HEK293 (cell line): ENCODE data around the gene SPTSSB.

Experiments
- CTCF ChIA-PET: fragments of 350-600 bp; formaldehyde crosslinking; extraction: SDS; loops from one replicate; lab custom pipeline; 2021; ENCODE audit warnings: antibody characterized with exemption; lab: Yijun Ruan, JAX
- POLR2A ChIA-PET: fragments of 300-600 bp; formaldehyde crosslinking; extraction: SDS; loops from one replicate; lab custom pipeline; 2020; ENCODE audit warnings: antibody characterized with exemption, inconsistent platforms; lab: Yijun Ruan, JAX
- H3K27ac ChIP-seq: fragments of 200-500 bp; sonication (Bioruptor generic); 2 replicates; pipeline ENCODE4 v1.5.1; 2014; ENCODE audit warnings: low read depth, low read length, control low read depth, inconsistent platforms; ENCODE audit errors: extremely low read depth
- H3K36me3 ChIP-seq, 2 experiments: fragments of 200-500 bp in 1 of 2; sonication (Bioruptor generic) in 1 of 2; 1 replicate in 1 of 2; 2 replicates in 1 of 2; pipeline ENCODE4 v1.5.1; 2014 to 2017; ENCODE audit warnings: inconsistent platforms in 2 of 2, low read length in 2 of 2; ENCODE audit not compliant: control insufficient read depth in 2 of 2, insufficient read depth in 1 of 2
- H3K4me1 ChIP-seq: fragments of 200-500 bp; sonication (Bioruptor generic); 2 replicates; pipeline ENCODE4 v1.5.1; 2014; ENCODE audit warnings: mild to moderate bottlenecking, low read length, inconsistent platforms; ENCODE audit not compliant: control insufficient read depth, insufficient read depth
- H3K4me3 ChIP-seq: 2 replicates; pipeline ENCODE4 v1.5.1; 2011; ENCODE audit warnings: low read depth, mild to moderate bottlenecking, control low read depth, low read length, moderate library complexity
- H3K9me3 ChIP-seq: fragments of 200-500 bp; sonication (Bioruptor generic); 2 replicates; pipeline ENCODE4 v1.5.1; 2014; ENCODE audit warnings: low read depth, low read length, inconsistent platforms; ENCODE audit not compliant: control insufficient read depth, insufficient read depth
- BCL11B ChIP-seq: fragments of 450-650 bp; formaldehyde crosslinking; IDR thresholded peaks from 2 replicates; pipeline ENCODE4 v1.5.1; 2016; ENCODE audit warnings: low read depth, missing biosample characterization, missing genetic modification characterization
- GLIS2 ChIP-seq: fragments of 450-650 bp; formaldehyde crosslinking; IDR thresholded peaks from 2 replicates; pipeline ENCODE4 v1.5.1; 2016; ENCODE audit warnings: missing biosample characterization, missing genetic modification characterization
- KLF9 ChIP-seq: fragments of 450-650 bp; formaldehyde crosslinking; IDR thresholded peaks from 2 replicates; pipeline ENCODE4 v1.5.1; 2016; ENCODE audit warnings: missing biosample characterization, missing genetic modification characterization, low read depth
- SCRT1 ChIP-seq: fragments of 450-650 bp; formaldehyde crosslinking; IDR thresholded peaks from 2 replicates; pipeline ENCODE4 v1.5.1; 2016; ENCODE audit warnings: missing biosample characterization, missing genetic modification characterization, borderline replicate concordance
- YY1 ChIP-seq: fragments of 450-650 bp; formaldehyde crosslinking; IDR thresholded peaks from 2 replicates; pipeline ENCODE4 v1.5.1; 2018; ENCODE audit warnings: missing biosample characterization, missing genetic modification characterization
- ZBTB20 ChIP-seq: fragments of 450-650 bp; formaldehyde crosslinking; IDR thresholded peaks from 2 replicates; pipeline ENCODE4 v1.5.1; 2016; ENCODE audit warnings: missing biosample characterization, missing genetic modification characterization
- ZNF16 ChIP-seq: fragments of 450-650 bp; formaldehyde crosslinking; IDR thresholded peaks from 2 replicates; pipeline ENCODE4 v1.5.1; 2016; ENCODE audit warnings: low read depth, missing biosample characterization, missing genetic modification characterization
- ZNF19 ChIP-seq: fragments of 450-650 bp; formaldehyde crosslinking; IDR thresholded peaks from 2 replicates; pipeline ENCODE4; 2016; ENCODE audit warnings: missing biosample characterization, missing genetic modification characterization, low read depth
- ZNF221 ChIP-seq: fragments of 450-650 bp; formaldehyde crosslinking; IDR thresholded peaks from 2 replicates; pipeline ENCODE4 v1.5.1; 2017; ENCODE audit warnings: missing biosample characterization, missing genetic modification characterization, borderline replicate concordance
- ZNF302 ChIP-seq: fragments of 450-650 bp; formaldehyde crosslinking; IDR thresholded peaks from 2 replicates; pipeline ENCODE4 v1.5.1; 2016; ENCODE audit warnings: missing biosample characterization, missing genetic modification characterization, low read depth
- ZNF391 ChIP-seq: fragments of 450-650 bp; formaldehyde crosslinking; IDR thresholded peaks from 2 replicates; pipeline ENCODE4 v1.5.1; 2016; ENCODE audit warnings: low read depth, missing biosample characterization, missing genetic modification characterization, borderline replicate concordance
- ZNF560 ChIP-seq: fragments of 450-650 bp; formaldehyde crosslinking; IDR thresholded peaks from 2 replicates; pipeline ENCODE4 v1.5.1; 2017; ENCODE audit warnings: missing biosample characterization, missing genetic modification characterization, borderline replicate concordance
- ZNF571 ChIP-seq: fragments of 450-650 bp; formaldehyde crosslinking; IDR thresholded peaks from 2 replicates; pipeline ENCODE4 v1.5.0; 2017; ENCODE audit warnings: missing biosample characterization, missing genetic modification characterization
- ZNF585B ChIP-seq: fragments of 450-650 bp; formaldehyde crosslinking; IDR thresholded peaks from 2 replicates; pipeline ENCODE4 v1.5.1; 2016; ENCODE audit warnings: missing biosample characterization, missing genetic modification characterization
- ZNF596 ChIP-seq: fragments of 450-650 bp; IDR thresholded peaks from 2 replicates; pipeline ENCODE4 v1.5.0; 2018; ENCODE audit warnings: missing biosample characterization, mild to moderate bottlenecking, missing genetic modification characterization, moderate library complexity
- ZNF600 ChIP-seq: fragments of 450-650 bp; formaldehyde crosslinking; IDR thresholded peaks from 2 replicates; pipeline ENCODE4 v1.5.1; 2016; ENCODE audit warnings: missing biosample characterization, missing genetic modification characterization
- ZNF624 ChIP-seq: fragments of 450-650 bp; formaldehyde crosslinking; IDR thresholded peaks from 2 replicates; pipeline ENCODE4 v1.5.1; 2017; ENCODE audit warnings: missing biosample characterization, missing genetic modification characterization
- ZNF654 ChIP-seq: fragments of 450-650 bp; formaldehyde crosslinking; IDR thresholded peaks from 2 replicates; pipeline ENCODE4 v1.5.1; 2016; ENCODE audit warnings: low read depth, missing biosample characterization, missing genetic modification characterization
- ZNF670 ChIP-seq: fragments of 450-650 bp; formaldehyde crosslinking; IDR thresholded peaks from 2 replicates; pipeline ENCODE4 v1.5.1; 2016; ENCODE audit warnings: missing biosample characterization, missing genetic modification characterization, low read depth
- ZNF837 ChIP-seq: fragments of 450-650 bp; formaldehyde crosslinking; IDR thresholded peaks from 2 replicates; pipeline ENCODE4 v1.5.1; 2016; ENCODE audit warnings: missing biosample characterization, missing genetic modification characterization
- ZSCAN30 ChIP-seq: fragments of 450-650 bp; IDR thresholded peaks from 2 replicates; pipeline ENCODE4 v1.5.1; 2018; ENCODE audit warnings: missing biosample characterization, mild to moderate bottlenecking, missing genetic modification characterization, moderate library complexity
- ZXDB ChIP-seq: fragments of 450-650 bp; formaldehyde crosslinking; IDR thresholded peaks from 2 replicates; pipeline ENCODE4 v1.5.1; 2016; ENCODE audit warnings: missing biosample characterization, missing genetic modification characterization
- TF ChIP-seq, protein P1 (sequence below): fragments of 450-650 bp; formaldehyde crosslinking; IDR thresholded peaks from 2 replicates; pipeline ENCODE4 v1.5.1; 2016; ENCODE audit warnings: missing biosample characterization, missing genetic modification characterization

SPTSSB gene

DNA sequence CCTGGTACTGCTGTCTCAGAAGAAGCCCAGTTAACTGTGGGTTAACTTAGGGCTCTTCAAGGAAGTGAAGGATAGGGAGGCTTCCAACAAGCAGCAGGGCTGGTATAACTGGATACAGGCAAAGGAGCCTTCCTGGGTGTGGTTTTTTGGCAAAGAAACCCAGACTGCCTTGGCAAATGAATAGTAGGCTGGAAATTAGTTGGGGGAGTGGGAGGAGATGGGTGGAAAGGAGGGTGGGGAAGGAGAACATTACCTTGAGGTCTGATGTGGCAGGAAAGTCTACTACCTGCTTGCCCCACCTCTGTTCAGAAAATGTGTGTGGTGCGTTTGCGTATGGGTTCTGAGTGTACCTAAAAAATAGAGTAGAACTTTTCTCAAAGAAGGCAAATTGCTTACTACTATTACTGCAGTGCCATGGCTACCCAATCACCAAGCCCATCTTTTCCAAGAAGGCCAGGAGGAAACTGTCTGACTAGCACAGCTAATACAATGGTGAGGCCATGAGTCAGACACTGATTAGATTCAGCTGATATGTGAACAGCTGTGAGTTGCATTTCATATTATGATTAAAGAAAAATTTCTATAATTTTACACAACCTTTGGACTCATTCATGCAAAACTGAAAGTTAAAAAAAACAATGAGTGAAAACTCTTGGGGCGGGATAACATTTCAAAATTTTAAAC, 55.2 kb downstream of the SPTSSB start:
- ChIA-PET POLR2A (no interaction called here), CTCF (interaction anchor here (0.7 kb wide), 1 partner anchor 69 kb away, joined by 3 read pairs; no protein-coding TSS in a partner anchor)
- Histone ChIP-seq H3K27ac (no peak overlapping the region), H3K4me3 (no peak overlapping the region), H3K36me3 (no peaks in the 10 kb centered on the region), H3K9me3 (no peaks in the 10 kb centered on the region), H3K4me1 (no peaks in the 10 kb centered on the region)
- no peak for TF ChIP-seq ZNF16 (tag by site-specific recombination)
- no peak for TF ChIP-seq ZXDB
- TF ChIP-seq ZNF302 (tag by site-specific recombination) = no peak
- TF ChIP-seq YY1 = no peak
- TF ChIP-seq ZNF19 (tag by site-specific recombination) = no peak
- TF ChIP-seq BCL11B (tag by site-specific recombination) = no peak
- no peak for TF ChIP-seq SCRT1
- no peak for TF ChIP-seq ZNF596 (tag by site-specific recombination)
- TF ChIP-seq ZNF670 (tag by site-specific recombination) = no peak
- TF ChIP-seq ZNF837 (tag by site-specific recombination) = no peak
- TF ChIP-seq, protein P1, sequence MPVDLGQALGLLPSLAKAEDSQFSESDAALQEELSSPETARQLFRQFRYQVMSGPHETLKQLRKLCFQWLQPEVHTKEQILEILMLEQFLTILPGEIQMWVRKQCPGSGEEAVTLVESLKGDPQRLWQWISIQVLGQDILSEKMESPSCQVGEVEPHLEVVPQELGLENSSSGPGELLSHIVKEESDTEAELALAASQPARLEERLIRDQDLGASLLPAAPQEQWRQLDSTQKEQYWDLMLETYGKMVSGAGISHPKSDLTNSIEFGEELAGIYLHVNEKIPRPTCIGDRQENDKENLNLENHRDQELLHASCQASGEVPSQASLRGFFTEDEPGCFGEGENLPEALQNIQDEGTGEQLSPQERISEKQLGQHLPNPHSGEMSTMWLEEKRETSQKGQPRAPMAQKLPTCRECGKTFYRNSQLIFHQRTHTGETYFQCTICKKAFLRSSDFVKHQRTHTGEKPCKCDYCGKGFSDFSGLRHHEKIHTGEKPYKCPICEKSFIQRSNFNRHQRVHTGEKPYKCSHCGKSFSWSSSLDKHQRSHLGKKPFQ (tag by site-specific recombination) = no peak
- TF ChIP-seq ZNF571 (tag by site-specific recombination) = no peak
- no peak for TF ChIP-seq ZBTB20 (tag by site-specific recombination)
- TF ChIP-seq ZNF624 (tag by site-specific recombination) = no peak
- no peak for TF ChIP-seq KLF9 (tag by site-specific recombination)

DNA sequence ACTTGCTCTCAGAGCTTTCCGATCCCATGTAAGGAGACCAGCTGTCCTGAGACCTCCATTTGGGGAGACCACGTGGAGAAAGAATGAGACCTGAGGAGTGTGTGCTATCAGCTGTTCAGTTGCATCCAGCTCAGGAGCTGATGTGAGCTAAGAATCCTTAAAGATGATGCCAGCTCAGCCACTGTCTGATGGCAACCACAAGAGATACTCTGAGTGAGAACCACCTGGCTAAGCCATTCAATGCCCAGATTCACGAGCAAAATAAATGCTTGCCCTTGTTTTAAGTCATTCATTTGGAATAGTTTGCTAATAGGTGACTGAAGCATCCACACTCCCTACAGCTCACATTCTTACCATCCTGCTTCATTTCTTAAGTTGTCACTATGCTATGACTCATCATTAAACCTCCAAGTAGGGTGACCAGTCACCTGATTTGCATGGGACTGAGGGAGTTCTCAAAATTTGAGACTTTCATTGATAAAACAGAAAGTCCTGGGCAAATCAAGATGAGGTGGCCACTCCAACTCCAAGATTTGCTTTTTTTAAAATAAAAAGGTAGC, 56.4 kb downstream of the SPTSSB start:
- ChIA-PET CTCF (interaction anchor here (0.6 to 1.4 kb wide), 2 partner anchors 9 to 40 kb away, joined by 3 to 10 read pairs; no protein-coding TSS in a partner anchor), POLR2A (no interaction called here)
- Histone ChIP-seq H3K4me3 (no peak overlapping the region), H3K36me3 (no peaks in the 10 kb centered on the region), H3K27ac (no peak overlapping the region)
- TF ChIP-seq ZNF585B (tag by site-specific recombination) (no peak), ZNF654 (tag by site-specific recombination) (no peak), ZNF600 (tag by site-specific recombination) (no peak)
- TF ChIP-seq, all 188 proteins: peak for 0
- H3K4me1 ChIP-seq = no peaks in the 10 kb centered on the region
- H3K9me3 ChIP-seq = no peaks in the 10 kb centered on the region

DNA sequence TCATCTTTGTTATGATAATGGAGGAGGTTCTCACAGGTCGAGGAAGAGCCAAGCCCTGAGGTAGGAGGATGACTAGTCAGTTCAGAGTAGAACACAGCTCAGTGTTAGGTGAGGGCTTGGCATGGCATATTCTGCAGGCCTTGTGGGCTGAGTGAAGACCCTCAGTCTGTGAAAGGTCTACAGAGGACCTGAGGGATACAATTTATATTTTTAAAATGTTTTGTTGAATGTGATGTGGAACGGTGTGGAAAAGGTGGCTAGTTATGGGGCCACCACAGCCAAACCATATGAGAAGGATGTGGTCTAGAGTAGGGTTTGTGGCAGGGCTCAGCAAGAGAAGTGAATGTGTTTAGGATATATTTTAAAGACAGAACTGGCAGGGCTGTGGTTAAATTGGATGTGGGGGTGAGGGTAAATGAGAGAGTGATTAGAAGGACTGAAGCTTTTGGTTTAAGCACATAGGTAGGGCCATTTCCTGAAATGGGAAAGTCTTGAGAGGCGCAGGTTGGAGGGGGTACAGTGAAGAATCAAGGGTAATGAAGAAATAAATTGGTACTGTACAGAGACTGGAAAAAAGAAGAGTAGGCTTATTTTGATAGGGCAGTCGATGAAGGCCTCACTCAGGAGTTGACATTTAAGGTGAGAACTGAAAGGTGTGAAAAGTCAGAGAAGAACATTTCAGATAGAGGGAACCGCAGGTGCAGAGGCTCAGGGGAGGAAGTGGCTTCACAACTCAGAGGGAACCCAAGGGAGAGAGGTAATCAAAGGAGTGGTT, 60.5 kb downstream of the SPTSSB start:
- H3K36me3 ChIP-seq = no peaks in the 10 kb centered on the region
- no peaks in the 10 kb centered on the region for H3K9me3 ChIP-seq
- H3K4me1 ChIP-seq = no peaks in the 10 kb centered on the region
- POLR2A ChIA-PET = no interaction called here
- no peak overlapping the region for H3K27ac ChIP-seq
- H3K4me3 ChIP-seq = no peak overlapping the region
- TF ChIP-seq ZNF391 (tag by site-specific recombination) (no peak), ZNF560 (tag by site-specific recombination) (no peak), ZSCAN30 (tag by site-specific recombination) (no peak), GLIS2 (tag by site-specific recombination) (no peak), ZNF221 (tag by site-specific recombination) (no peak)
- TF ChIP-seq, all 188 proteins: peak for 0
- CTCF ChIA-PET = interaction anchor here (0.5 to 0.7 kb wide), 2 partner anchors 31 to 46 kb away, joined by 3 to 7 read pairs; no protein-coding TSS in a partner anchor
